Smooth muscle cell of the umbilical artery (primary cell): Measurements from ENCODE around the gene CPB1. TPM values are rescaled to one million over a fixed set of nuclear protein-coding genes. Genes with fewer than 3 reads are reported as not detected.

Experiments
- total RNA-seq: library from RNA; depleted of rRNA; stranded (reverse); fragments of >200 nt; gene quantifications from 2 replicates; pipeline ENCODE4 v1.2.3, GENCODE V29; 2014

CPB1 gene
- total RNA-seq: not detected in 2 replicates

GRCh38 chr3:148827585-148827984 is at the start of gene CPB1:
Gene CPB1 (plus strand): TSS chr3:148827811. CDS start chr3:148827824, 13 bp downstream.

GRCh38 chr3:148865049-148865448 is 37.4 kb downstream of the CPB1 start, which contains the start of gene CPA3:
Gene CPA3 (plus strand): TSS chr3:148865296. CDS start chr3:148865308, 12 bp downstream.

Other genes starting within 250 kb of the CPB1 start
- 2.1 and 5.7 TPM in 2 replicates for gene AGTR1, start 129.9 kb upstream of the CPB1 start, total RNA-seq
- gene CPA3, start 37.5 kb downstream of the CPB1 start, total RNA-seq: not detected in 2 replicates
- 38.3 and 39.7 TPM in 2 replicates for gene GYG1, start 163.7 kb downstream of the CPB1 start, total RNA-seq